Trophoblast cell (in vitro differentiated cells and primary cell): ENCODE results near the gene ORC5.

Source experiments
- DNase-seq, 2 donors: peaks; one replicate each; pipeline ENCODE4 v3.0.0-alpha.2; 2016
- H2AFZ ChIP-seq: 2 replicates; pipeline ENCODE4 v1.6.1; 2013; ENCODE audit warnings: low read length, moderate library complexity, mild to moderate bottlenecking; ENCODE audit not compliant: insufficient read depth, poor library complexity
- H2AK5ac ChIP-seq: 2 replicates; pipeline ENCODE4 v1.6.1; 2013; ENCODE audit warnings: mild to moderate bottlenecking, low read length
- H2BK120ac ChIP-seq: 2 replicates; pipeline ENCODE4 v1.6.1; 2013; ENCODE audit warnings: low read length, mild to moderate bottlenecking, moderate library complexity; ENCODE audit not compliant: insufficient read depth, poor library complexity
- H2BK12ac ChIP-seq: 2 replicates; pipeline ENCODE4 v1.6.1; 2013; ENCODE audit warnings: mild to moderate bottlenecking, low read length, moderate library complexity
- H2BK5ac ChIP-seq: 2 replicates; pipeline ENCODE4 v1.6.1; 2013; ENCODE audit warnings: low read length, low read depth, moderate library complexity, mild to moderate bottlenecking; ENCODE audit not compliant: poor library complexity
- H3K14ac ChIP-seq: 2 replicates; pipeline ENCODE4 v1.6.1; 2013; ENCODE audit warnings: mild to moderate bottlenecking, low read length
- H3K18ac ChIP-seq: 2 replicates; pipeline ENCODE4 v1.6.1; 2013; ENCODE audit warnings: mild to moderate bottlenecking, low read length
- H3K23ac ChIP-seq: 2 replicates; pipeline ENCODE4 v1.6.1; 2013; ENCODE audit warnings: low read length
- H3K27ac ChIP-seq: 2 replicates; pipeline ENCODE4 v1.5.1; 2013; ENCODE audit warnings: low read depth, mild to moderate bottlenecking, inconsistent platforms, low read length, moderate library complexity
- H3K27me3 ChIP-seq: 2 replicates; pipeline ENCODE4 v1.6.1; 2013; ENCODE audit warnings: inconsistent platforms, mild to moderate bottlenecking, low read length, moderate library complexity; ENCODE audit not compliant: insufficient read depth
- H3K36me3 ChIP-seq, 2 experiments: 1 replicate in 1 of 2; 2 replicates in 1 of 2; pipeline ENCODE4 v1.6.1; 2013; ENCODE audit warnings: low read length in 2 of 2, mild to moderate bottlenecking in 2 of 2, moderate library complexity in 1 of 2; ENCODE audit not compliant: insufficient read depth in 2 of 2, control insufficient read depth in 1 of 2
- H3K4ac ChIP-seq: 2 replicates; pipeline ENCODE4 v1.6.1; 2013; ENCODE audit warnings: low read depth, mild to moderate bottlenecking, low read length, moderate library complexity
- H3K4me1 ChIP-seq, 2 experiments: 1 replicate in 1 of 2; 2 replicates in 1 of 2; pipeline ENCODE4 v1.6.1; 2013; ENCODE audit warnings: low read length in 2 of 2, mild to moderate bottlenecking in 2 of 2, moderate library complexity in 1 of 2; ENCODE audit not compliant: insufficient read depth in 2 of 2, control insufficient read depth in 1 of 2
- H3K4me2 ChIP-seq: 2 replicates; pipeline ENCODE4 v1.6.1; 2013; ENCODE audit warnings: inconsistent platforms, mild to moderate bottlenecking, low read length, moderate library complexity
- H3K4me3 ChIP-seq: 2 replicates; pipeline ENCODE4 v1.5.1; 2013; ENCODE audit warnings: mild to moderate bottlenecking, low read depth, low read length, inconsistent platforms
- H3K79me1 ChIP-seq: one replicate; pipeline ENCODE4 v1.6.1; 2013; ENCODE audit warnings: low read length
- H3K79me2 ChIP-seq: 2 replicates; pipeline ENCODE4 v1.6.1; 2013; ENCODE audit warnings: low read length, mild to moderate bottlenecking; ENCODE audit not compliant: control insufficient read depth, insufficient read depth, poor library complexity
- H3K9ac ChIP-seq: 2 replicates; pipeline ENCODE4 v1.6.1; 2013; ENCODE audit warnings: mild to moderate bottlenecking, low read length
- H3K9me3 ChIP-seq: 2 replicates; pipeline ENCODE4 v1.6.1; 2013; ENCODE audit warnings: low read depth, mild to moderate bottlenecking, control low read depth, inconsistent platforms, low read length; ENCODE audit not compliant: insufficient read depth
- H4K12ac ChIP-seq: 2 replicates; pipeline ENCODE4 v1.6.1; 2013; ENCODE audit warnings: low read depth, mild to moderate bottlenecking, low read length, moderate library complexity
- H4K8ac ChIP-seq: 2 replicates; pipeline ENCODE4 v1.6.1; 2013; ENCODE audit warnings: low read depth, mild to moderate bottlenecking, low read length, moderate library complexity
- H4K91ac ChIP-seq: one replicate; pipeline ENCODE4 v1.6.1; 2013; ENCODE audit warnings: low read depth, mild to moderate bottlenecking, low read length, moderate library complexity
- WGBS: extraction: QIAGEN DNeasy Blood & Tissue Kit; methylation state at CpG from one replicate; pipeline ENCODE4 v1.1.7; 2013; ENCODE audit warnings: missing lambda C conversion rate; ENCODE audit not compliant: insufficient read length, insufficient coverage; ENCODE audit errors: extremely low coverage; 5-methylcytosine and 5-hydroxymethylcytosine counted together

Gene ORC5

GRCh38 chr7:104136561-104136960 is 71.3 kb downstream of the ORC5 start:
- Histone ChIP-seq H4K91ac (no peak overlapping the region), H3K36me3 (peaks cover 0 to 2% of the 10 kb centered on the region in 2 experiments), H3K18ac (no peak overlapping the region), H3K4me2 (no peak overlapping the region), H3K23ac (no peak overlapping the region), H3K9me3 (no peaks in the 10 kb centered on the region), H4K12ac (no peak overlapping the region), H3K4me1 (peaks cover 6 to 13% of the 10 kb centered on the region in 2 experiments), H3K79me1 (peaks cover 3% of the 10 kb centered on the region), H4K8ac (no peak overlapping the region), H2AFZ (no peak overlapping the region), H3K79me2 (no peaks in the 10 kb centered on the region), H3K4me3 (no peak overlapping the region), H3K9ac (no peak overlapping the region), H2BK5ac (no peak overlapping the region), H3K27ac (no peak overlapping the region), H2BK12ac (no peak overlapping the region), H2BK120ac (no peak overlapping the region), H2AK5ac (no peak overlapping the region), H3K14ac (no peak overlapping the region), H3K27me3 (no peaks in the 10 kb centered on the region), H3K4ac (no peak overlapping the region)
- WGBS: no CpG with 5 or more reads among the region's 2 CpGs
- no peak for DNase-seq

GRCh38 chr7:104135760-104136558 is 71.9 kb downstream of the ORC5 start:
- Histone ChIP-seq H3K18ac (no peak overlapping the region), H3K14ac (no peak overlapping the region), H3K27ac (no peak overlapping the region), H3K79me1 (peaks cover 3% of the 10 kb centered on the region), H3K4ac (no peak overlapping the region), H3K36me3 (peaks cover 0 to 2% of the 10 kb centered on the region in 2 experiments), H2BK120ac (no peak overlapping the region), H3K4me3 (no peak overlapping the region), H4K91ac (no peak overlapping the region), H2AK5ac (no peak overlapping the region), H4K8ac (no peak overlapping the region), H2AFZ (no peak overlapping the region), H3K9me3 (no peaks in the 10 kb centered on the region), H3K4me1 (peaks cover 6 to 13% of the 10 kb centered on the region in 2 experiments), H2BK12ac (no peak overlapping the region), H3K4me2 (no peak overlapping the region), H3K27me3 (no peaks in the 10 kb centered on the region), H3K79me2 (no peaks in the 10 kb centered on the region), H3K9ac (no peak overlapping the region), H2BK5ac (no peak overlapping the region), H3K23ac (no peak overlapping the region), H4K12ac (no peak overlapping the region)
- no CpG with 5 or more reads among the region's 4 CpGs for WGBS
- no peak for DNase-seq

GRCh38 chr7:104133238-104133637 is 74.6 kb downstream of the ORC5 start:
- peaks cover 0 to 4% of the 10 kb centered on the region in 2 experiments for H3K36me3 ChIP-seq

GRCh38 chr7:104130726-104131125 is 77.1 kb downstream of the ORC5 start:
- H3K79me1 ChIP-seq: no peaks in the 10 kb centered on the region
- H2AK5ac ChIP-seq: no peak overlapping the region
- peaks cover 0 to 2% of the 10 kb centered on the region in 2 experiments for H3K36me3 ChIP-seq
- H4K12ac ChIP-seq: no peak overlapping the region
- H3K4me3 ChIP-seq: no peak overlapping the region
- no peak overlapping the region for H2BK120ac ChIP-seq
- peaks cover 0 to 4% of the 10 kb centered on the region in 2 experiments for H3K4me1 ChIP-seq
- H3K18ac ChIP-seq: no peak overlapping the region
- H3K27ac ChIP-seq: no peak overlapping the region
- no peak overlapping the region for H2BK5ac ChIP-seq
- WGBS: no CpG with 5 or more reads among the region's 4 CpGs
- no peak overlapping the region for H3K14ac ChIP-seq
- no peak overlapping the region for H3K4me2 ChIP-seq
- H3K27me3 ChIP-seq: no peaks in the 10 kb centered on the region
- H3K23ac ChIP-seq: no peak overlapping the region
- no peaks in the 10 kb centered on the region for H3K9me3 ChIP-seq
- H2AFZ ChIP-seq: no peak overlapping the region
- H4K91ac ChIP-seq: no peak overlapping the region
- H4K8ac ChIP-seq: no peak overlapping the region
- H3K4ac ChIP-seq: no peak overlapping the region
- no peaks in the 10 kb centered on the region for H3K79me2 ChIP-seq
- H2BK12ac ChIP-seq: no peak overlapping the region
- DNase-seq: no peak
- no peak overlapping the region for H3K9ac ChIP-seq

More at GRCh38 chr7:104133238-104133637, 74.6 kb downstream of the ORC5 start:
- Histone ChIP-seq H2AK5ac (no peak overlapping the region), H3K4ac (no peak overlapping the region), H3K79me2 (no peaks in the 10 kb centered on the region), H4K91ac (no peak overlapping the region), H4K8ac (no peak overlapping the region), H4K12ac (no peak overlapping the region), H2BK120ac (no peak overlapping the region), H2BK5ac (no peak overlapping the region), H2BK12ac (no peak overlapping the region), H3K79me1 (peaks cover 3% of the 10 kb centered on the region), H3K27me3 (no peaks in the 10 kb centered on the region), H3K9me3 (no peaks in the 10 kb centered on the region), H3K23ac (no peak overlapping the region), H3K9ac (no peak overlapping the region), H3K18ac (no peak overlapping the region), H2AFZ (no peak overlapping the region), H3K14ac (no peak overlapping the region), H3K27ac (no peak overlapping the region), H3K4me2 (no peak overlapping the region), H3K4me1 (peaks cover 3 to 9% of the 10 kb centered on the region in 2 experiments), H3K4me3 (no peak overlapping the region)
- DNase-seq: no peak
